Daoy (cell line): ENCODE measurements around the gene COL26A1. TPM values are rescaled to one million over a fixed set of nuclear protein-coding genes. Genes with fewer than 3 reads are reported as not detected.
"Not testable (repeated sequence)": the region's sequence is repeated elsewhere in the genome, so short reads cannot be mapped to it uniquely, and the experiment has no call there.

Experiments used
- DNase-seq: peaks from one replicate; pipeline ENCODE4 v3.0.0-alpha.2; 2015; ENCODE audit warnings: low read depth
- total RNA-seq: library from RNA; depleted of rRNA; stranded (reverse); fragments of >200 nt; shearing (Covaris generic); gene quantifications from 2 replicates; pipeline ENCODE4 v1.2.3, GENCODE V29; 2014

Gene COL26A1
- total RNA-seq, 1 experiment from 2014 or later = 0.11 TPM

DNA sequence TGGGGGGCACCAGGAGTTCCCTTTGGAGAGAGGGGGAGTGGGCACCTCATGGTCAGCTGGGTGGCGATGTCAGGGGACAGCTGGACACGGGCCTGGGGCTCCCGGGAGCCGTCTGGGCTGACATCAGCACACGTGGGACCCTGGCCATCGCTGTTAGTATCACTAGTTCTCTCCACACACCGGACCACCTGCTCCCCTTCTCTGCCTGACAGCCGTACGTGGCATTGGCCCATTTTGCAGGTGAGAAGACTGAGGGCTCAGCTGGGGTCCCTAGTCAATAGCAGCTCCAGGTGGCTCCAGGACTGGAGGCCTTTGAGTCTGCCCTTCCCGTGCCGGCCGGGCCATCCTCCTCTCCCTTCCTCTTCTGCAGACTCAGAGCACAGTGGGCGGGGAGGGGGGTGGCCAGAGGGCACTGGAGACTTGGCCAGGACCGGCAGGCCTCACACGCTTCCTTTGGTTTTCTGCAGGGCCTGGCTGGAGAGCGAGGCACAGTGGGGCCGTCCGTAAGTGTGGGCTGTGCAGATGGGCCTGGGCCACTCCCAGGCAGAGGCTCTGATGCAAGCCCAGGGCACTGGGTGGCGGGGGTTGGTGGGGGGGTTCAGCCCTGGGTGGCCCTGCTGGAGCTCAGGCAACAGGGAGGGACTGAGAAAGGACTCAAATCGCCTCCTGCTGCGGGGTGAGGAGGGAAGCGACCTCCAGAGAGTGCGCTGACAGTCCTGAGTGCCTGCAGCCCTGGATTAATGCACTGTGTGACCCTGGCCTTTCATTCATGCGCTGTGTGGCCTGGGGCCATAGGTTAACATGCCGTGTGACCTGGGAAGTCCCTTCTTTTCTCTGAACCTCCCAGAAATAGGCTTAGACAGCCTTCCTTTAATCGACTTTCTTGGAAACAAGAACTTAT, 188.2 kb downstream of the COL26A1 start:
- peak; percentile 3 for DNase-seq

DNA sequence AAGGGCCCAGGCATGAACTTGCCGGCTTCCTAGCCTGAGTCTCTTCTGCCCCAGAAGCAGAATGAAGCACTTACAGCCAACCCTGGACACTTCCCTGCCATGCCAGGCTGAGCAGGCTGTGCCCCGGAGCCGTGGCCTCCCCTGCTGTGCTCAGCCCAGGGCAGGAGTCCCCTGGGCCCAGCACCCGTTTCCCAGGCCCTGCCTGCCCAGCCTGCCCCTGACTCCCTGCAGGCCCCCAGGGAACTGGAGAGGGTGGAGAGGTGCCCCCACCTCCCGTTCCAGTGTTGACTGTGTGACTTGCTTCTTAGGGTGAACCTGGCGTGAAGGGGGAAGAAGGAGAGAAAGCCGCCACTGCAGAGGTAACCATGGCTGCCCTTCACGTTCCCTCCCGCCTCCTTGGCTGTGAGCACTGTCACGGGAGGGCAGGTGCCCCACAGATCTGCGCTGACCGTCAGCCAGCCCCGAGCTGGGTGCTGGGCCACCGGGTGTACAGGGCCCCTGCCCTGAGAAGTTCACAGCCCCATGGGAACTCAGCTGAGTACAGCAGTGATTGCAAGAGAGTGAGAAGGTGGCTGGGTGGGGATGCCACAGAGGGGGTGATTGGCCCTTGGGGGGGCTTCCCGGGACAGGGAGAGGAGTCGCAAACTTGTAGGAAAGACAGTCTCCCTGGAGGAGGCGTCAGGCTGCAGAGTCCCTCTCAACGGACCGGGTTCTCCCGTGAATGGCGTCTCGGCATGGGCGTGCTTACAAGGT, 190.5 kb downstream of the COL26A1 start:
- DNase-seq = no peak

DNA sequence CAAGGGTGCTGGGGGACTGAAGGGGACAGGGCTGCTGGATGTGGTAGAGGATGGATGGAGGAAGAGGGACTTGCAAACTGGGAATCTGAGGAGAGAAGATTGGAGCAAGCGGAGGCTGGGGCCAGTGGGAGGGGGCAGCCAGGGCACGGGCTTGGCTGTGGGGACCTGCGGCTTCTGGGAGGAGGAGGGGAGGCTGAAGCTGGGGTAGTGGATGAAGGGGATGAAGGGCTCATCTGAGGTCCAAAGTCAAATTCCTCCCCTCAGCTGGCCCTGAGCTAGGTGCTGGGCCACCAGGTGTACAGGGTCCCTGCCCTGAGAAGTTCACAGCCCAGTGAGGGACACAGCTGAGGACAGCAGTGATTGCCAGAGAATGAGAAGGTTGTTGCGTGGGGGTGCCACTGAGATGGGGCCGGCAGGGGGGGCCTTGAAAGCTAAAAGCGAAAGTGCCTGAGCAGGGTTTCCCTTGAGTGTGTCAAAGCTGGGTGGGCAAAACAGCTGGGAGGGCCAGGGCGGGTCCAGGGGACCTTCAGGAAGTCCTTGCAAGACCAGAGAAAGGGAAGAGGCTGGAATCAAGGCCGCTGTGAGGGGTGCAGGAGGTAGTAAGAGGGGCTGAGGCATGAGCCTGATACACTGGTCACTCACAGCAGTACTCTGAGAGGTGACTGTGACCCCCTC, 191.2 kb downstream of the COL26A1 start:
- no peak for DNase-seq

DNA sequence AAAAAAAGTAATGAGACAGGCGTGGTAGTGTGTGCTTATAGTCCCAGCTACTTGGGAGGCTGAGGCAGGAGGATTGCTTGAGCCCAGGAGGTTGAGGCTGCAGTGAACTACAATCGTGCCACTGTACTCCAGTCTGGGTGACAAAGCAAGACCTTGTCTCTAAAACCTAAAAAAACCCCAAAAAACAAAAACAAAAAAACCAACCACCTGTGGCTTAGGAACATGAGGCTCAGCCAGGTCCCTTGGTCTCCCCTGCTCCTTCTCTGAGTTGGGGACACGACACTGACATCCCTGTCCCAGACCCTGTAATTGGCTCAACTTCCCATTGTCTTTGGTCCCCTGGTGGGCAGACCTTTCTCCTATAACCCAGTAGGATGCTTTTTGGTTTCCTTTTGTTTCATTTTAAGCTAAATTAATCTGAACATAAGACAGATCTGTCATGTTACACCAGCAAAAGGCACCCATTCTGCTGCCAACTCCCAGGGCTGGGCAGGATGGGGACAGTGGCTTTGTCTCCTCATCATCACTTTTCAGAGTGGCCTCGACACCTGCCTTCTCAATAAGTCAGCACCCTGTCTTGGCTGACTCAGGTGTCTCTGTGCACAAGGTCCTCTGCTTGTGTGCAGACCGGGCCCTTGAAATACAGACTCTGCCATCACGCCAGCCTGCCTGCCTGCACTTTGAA, 192.1 kb downstream of the COL26A1 start:
- DNase-seq = no peak

DNA sequence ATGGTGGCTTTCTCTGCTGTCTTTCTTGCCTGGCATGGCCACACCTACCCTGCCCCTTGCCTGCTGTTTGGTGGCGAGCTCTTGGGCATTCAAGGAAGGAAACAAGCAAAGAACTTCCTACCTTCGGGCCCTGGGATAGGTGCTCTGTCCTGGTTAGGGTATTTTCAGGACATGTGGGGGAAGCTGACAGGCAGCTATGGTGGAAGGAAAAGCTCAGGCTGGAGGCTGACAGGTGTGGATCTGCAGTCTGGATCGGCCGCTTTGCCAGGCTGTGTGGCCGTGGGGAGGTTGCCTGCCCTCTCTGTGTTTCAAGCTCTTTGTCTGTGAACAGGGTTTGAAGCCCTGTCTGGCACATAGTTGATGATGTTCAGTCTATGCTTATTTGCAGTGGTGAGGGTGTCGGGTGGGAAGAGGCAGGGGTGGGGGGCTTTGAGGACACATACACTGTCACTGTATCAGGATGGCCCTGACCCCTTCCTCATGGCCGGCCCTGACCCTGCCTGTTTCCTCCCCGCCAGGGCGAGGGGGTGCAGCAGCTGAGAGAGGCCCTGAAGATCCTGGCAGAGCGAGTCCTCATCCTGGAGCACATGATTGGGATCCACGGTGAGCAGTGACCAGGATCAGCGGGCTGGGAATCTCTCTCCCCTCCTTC, 192.7 kb downstream of the COL26A1 start:
- no peak for DNase-seq

DNA sequence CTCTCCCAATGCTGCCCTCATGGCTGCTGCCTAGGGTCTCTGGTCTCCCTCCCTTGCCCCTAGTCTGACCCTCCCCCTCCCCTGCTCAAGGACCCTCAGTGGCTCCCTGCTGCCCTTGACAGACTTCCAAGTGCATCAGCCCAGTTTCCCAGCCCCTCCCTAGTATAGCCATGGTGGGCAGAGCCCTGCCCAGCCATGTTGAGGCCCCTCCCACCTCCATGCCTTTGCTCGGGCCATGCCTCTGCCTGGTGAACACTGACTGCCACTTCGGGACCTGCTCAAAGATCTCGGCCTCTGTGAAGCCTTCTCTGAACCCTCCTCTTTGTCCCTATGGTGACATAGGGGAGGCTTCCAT, 193.2 kb downstream of the COL26A1 start:
- no peak for DNase-seq

DNA sequence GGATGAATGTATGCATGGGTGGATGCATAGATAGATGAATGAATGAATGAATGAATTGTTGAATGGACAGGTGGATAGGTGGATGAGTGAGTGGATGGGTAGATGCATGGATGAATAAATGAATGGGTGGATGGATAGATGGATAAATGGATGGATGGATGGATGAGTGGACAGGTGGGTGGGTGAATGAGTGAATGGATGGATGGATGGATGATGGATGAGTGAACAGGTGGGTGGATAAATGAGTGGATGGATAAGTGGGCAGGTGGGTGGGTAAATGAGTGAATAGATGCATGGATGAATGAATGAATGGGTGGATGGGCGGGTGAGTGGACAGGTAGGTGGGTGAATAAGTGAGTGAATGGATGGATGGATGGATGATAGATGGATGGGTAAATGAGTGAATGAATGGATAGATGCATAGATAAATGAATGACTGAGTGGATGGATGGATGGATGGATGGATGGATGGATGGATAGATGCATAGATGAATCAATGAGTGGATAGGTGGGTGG, 193.8 kb downstream of the COL26A1 start:
- DNase-seq = no peak

DNA sequence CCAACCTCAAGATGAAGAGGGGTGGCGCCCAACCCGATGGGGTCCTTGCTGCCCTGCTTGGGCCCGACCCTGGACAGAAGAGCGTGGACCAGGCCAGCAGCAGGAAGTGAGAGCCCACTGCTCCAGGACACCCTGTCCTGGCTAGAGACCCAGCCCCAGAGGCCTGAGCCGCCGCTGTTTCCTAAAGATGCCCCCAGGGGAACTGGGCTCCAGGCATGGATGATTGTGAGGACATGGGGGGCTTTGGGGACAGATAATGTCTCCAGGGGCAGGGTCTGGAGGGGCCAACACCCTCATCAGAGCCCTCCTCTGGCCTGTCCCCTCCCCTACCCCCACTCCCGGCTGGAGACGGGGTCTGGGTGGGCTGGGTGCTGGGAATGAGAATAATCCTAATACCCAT, 194.7 kb downstream of the COL26A1 start:
- no peak for DNase-seq

DNA sequence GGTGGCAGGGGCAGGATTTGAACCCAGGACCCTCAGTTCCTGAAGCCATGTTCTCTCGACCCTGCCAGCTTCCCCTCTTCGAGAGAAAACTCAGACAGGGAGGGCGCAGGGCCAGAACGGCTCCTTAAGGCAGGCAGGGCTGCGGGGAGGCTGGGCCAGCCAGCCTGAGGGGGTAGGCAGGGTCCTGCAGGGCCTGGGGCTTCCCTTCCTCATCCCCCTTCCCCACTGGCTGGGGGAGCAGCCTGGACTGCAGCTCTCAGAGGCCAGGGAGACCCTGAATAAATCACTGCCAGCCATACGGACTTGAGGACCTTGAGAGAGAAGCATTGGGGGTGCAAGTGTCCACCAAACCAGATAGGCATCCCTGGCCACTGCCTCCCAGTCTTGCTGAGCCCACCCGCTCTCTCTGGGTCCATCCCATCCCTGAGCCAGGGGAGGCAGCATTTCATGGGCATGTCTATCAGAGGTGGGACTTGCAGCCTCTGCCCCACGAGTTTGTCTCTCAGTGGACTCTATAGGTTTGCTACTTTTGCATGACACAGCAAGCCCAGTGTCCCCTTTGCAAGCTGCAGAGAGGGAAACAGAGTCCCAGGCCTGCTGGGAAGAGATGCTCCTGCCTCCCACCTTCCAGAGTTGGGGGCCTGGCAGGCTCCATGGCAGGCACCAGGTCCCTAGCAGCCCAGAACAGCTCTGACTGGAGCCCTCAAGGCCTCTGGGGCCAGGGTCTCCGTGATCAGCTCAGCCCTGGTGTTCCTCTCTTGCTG, 195.5 kb downstream of the COL26A1 start:
- DNase-seq = no peak

DNA sequence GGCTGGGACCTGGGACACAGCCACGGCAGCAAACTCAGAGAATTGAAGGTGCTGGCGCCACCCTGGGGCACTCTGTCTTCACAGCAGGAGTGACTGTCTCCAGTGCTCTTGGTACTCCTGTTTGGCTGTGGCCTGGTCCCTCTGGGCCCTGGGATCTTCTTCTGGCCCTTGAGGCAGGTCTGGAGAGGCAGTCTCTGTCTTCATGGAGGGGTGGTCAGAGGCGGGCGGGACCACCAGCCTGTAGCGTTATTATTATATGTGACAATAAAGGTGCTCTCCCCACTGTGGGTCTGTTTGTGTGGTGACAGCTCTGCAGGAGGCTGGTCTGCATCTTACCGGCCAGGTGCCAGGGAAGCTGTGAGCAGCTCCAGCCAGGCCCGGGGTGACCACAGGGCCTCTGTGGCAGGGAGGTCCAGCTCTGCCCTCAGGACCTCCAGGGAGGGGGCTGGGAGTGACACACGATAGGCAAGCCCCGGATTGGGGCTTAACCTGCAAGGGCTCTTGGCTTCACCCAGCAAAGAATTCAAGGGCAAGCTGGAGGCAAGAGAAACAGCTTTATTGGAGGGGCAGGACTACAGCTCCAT, 196.2 kb downstream of the COL26A1 start:
- no peak for DNase-seq

DNA sequence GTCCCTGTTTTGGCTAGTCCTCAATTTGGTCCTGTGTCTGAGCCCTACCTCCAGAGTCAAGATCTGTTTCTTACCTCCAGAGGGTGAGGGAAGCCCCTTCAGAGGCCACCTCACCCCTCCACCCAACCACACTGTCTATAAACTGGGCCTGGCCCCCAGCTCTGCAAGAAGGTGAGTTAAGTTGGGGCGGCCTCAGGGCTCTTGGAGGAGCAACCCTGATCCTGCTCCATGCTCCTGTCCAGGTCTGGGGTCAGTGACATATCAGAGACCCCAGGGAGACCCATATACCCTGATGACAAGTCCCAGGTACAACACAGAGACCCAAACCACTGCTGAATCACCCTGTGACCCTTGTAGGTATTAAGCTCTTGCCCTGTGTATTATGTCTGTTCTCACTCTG, 196.9 kb downstream of the COL26A1 start:
- DNase-seq = no peak

DNA sequence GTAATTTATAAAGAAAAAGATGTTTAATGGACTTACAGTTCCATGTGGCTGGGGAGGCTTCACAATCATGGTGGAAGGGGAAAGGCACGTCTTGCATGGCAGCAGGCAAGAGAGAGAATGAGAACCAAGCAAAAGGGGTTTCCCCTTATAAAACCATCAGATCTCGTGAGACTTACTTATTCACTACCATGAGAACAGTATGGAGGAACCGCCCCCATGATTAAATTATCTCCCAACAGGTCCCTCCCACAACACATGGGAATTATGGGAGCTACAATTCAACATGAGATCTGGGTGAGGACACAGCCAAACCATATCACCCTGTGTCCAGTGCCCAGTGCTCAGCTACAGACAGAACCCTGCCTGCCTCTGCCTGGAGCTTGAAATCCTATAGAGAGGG, 197.3 kb downstream of the COL26A1 start:
- not testable (repeated sequence) for DNase-seq

DNA sequence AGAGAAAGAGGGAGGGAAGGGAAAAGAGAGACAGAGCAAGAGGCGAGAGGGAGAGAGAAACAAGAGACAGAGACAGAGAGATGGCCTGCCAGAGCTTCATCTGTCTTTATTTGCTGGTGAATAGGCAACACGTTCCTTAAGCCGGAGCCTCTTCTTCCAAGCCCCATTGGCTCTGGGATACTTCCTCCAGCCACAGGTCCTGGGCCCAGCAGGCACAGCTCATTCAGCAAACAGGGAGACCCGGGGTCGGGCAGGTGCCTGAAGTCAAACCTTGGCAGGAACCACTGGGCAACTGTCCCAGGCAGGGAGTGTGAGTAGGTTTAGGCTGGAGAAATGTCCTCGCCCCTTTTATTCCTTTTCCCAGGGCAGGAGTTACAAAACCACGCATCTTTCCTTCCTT, 198.2 kb downstream of the COL26A1 start:
- no peak for DNase-seq

DNA sequence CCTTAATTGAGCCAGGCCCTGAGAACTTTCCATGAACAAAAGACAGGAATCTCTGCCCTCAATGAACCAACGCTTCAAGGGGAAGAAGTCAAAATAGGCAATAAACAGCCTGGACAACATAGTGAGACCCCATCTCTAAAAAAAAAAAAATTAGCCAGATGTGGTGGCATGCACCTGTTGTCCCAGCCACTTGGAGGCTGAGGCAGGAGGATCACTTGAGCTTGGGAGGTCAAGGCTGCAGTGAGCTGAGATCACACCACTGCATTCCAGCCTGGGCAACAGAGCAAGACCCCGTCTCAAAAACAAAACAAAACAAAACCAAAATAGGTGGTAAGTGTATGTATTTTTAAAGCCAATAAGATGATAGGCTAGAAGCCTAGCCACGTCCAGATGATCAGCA, 198.6 kb downstream of the COL26A1 start:
- DNase-seq = not testable (repeated sequence)

DNA sequence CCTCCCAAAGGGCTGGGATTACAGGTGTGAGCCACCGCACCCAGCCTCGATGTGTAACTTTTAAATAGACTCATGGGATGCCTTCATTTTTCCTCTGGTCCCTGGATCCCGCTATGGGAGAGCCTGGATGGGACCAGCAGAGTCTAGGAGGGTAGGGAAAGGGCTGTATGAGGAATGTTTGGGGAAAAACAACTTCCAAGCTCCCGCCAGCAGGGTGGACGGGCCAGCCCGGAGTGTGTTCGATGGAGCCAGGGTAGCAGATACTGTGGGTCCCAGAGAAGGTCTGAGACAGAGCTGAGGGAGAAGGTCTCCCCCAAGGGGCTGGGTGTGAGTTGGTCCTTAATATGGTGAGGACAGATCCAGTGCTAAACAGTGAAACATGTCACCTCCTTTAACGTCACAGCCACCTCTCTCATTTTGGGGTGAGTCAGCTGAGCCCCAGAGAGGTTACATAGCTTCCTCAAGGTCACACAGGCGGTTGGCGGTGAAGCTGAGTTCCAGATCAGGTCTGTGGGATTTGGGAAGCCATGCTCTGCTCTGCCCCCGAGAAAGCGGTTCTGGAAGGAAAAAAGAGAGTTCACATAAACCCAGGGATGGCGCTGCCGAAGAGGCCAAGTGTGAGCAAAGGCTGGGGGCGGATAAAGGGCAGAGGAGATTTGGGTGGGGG, 200.0 kb downstream of the COL26A1 start:
- DNase-seq = no peak

DNA sequence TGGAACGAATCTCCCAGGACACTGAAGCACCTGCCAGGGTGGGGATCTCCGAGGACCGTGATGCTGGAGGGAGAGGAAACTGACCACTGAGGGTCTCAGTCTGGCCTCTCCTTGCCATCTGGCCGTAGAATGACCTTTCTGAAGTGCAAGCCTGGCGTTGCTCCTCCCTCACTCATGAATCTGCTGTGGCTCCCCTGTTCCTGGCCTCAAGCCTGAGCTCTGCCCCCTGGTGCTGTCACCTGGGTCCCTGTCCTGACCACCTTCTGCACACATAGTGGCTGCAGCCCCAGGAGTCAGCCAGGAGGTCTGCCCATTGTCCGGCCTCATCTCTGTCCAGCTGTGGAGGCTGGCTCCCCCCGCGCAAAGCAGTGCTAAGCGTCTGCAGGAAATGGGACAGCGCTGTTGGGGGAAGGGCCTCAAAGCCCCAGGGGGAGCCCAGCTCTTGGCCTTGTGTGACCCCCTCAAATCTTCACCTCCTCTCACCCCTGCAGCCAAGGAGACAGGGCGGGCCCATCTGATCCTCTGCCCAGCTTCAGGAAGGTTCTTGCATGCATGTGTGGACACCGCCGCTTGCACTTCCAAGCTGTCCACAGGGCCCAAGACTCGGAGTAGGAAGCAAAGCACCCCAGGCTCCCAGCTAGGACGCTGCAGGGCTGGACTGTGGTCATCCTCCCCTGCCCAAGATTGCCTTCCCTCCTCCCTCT, 200.7 kb downstream of the COL26A1 start:
- DNase-seq = no peak

DNA sequence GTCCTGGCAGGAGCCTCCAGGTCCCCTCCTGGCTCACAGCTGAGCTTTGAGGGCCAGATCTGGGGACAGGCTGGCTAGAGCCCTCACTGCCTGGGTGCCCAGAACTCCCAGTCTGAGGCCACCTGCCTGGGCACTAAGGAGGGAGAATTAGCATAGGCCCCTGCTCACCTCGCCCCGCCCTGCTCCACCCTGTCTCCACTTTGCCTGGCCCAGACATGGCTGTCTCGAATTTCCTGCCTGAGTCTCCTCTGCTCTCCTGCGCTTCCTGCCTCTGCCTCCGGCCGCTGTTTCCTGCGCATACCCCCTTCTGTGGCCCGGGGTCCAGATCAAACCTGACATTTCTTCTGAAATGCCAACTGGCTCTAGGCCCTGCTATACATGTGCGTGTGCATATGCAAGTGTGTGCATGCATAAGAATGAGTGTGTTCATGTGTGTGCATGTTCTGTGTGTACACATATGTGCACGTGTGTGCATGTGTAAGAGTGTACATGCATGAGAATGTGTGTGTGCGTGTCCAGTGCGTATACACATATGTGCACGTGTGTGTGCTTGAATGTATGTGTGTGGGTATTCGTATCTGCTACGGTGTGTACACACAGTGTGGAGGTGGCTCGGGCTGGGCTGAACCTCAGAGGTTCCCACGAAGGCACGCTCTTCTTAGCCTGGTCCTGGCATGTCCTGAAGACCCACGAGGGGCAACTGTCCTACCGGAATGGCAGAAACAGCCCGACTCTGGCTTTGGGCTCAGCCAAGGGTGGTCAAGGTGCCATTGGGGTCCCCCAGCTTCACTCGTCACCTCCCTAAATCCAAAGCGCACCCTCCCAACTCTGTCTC, 201.5 kb downstream of the COL26A1 start:
- no peak for DNase-seq

DNA sequence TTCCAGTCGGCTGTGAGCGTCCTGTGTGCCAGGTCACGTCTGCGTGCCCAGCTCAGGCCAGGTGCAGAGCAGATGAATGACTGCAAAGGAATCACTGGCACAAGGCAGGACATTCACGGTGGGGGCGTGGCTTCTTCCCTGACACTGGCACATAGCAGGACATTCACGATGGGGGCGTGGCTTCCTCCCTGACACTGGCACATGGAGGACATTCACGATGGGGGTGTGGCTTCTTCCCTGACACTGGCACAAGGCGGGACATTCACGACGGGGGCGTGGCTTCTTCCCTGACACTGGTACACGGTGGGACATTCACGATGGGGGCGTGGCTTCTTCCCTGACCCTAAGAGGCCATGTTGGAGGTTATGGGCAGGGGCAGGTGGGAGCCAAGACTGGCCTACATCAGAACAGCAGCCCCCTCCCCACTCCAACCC, 202.1 kb downstream of the COL26A1 start:
- DNase-seq = peak; percentile 84
